Pancreas (tissue), 10 donors: Measurements from ENCODE around the gene PRR22. TPM values are rescaled to one million over a fixed set of nuclear protein-coding genes. Genes with fewer than 3 reads are reported as not detected.
"Not testable (repeated sequence)": the region's sequence is repeated elsewhere in the genome, so short reads cannot be mapped to it uniquely, and the experiment has no call there.

Source experiments
- ATAC-seq, 4 donors: fragments of 200-7000 bp; cut with Tn5 transposase; one replicate each; pipeline versions ENCODE4 v1.8.0 to v1.9.1; 2020; ENCODE audit warnings: mild to moderate bottlenecking in 4 of 4, moderate library complexity in 4 of 4
- DNase-seq, 6 donors: peaks; one replicate each; pipeline ENCODE4 v3.0.0-alpha.2; 2020
- FAIRE-seq: peaks from 2 replicates; lab custom pipeline; 2012; peaks lifted over from hg19 to GRCh38; lab: Jason Lieb, UNC
- H3K27ac ChIP-seq, 4 donors: fragments of 200-600 bp; sonication (generic); 1 replicate in 3 of 4; 2 replicates in 1 of 4; pipeline versions ENCODE4 v1.5.0 to v1.8.0; 2020
- H3K27me3 ChIP-seq, 4 donors: fragments of 200-600 bp; one replicate each; pipeline ENCODE4 v1.8.0; 2021
- H3K36me3 ChIP-seq, 3 donors: fragments of 200-600 bp; sonication (generic) in 1 of 3; one replicate each; pipeline versions ENCODE4 v1.5.0 to v1.8.0; 2020 to 2021
- H3K4me1 ChIP-seq, 3 donors: fragments of 200-600 bp; one replicate each; pipeline ENCODE4 v1.8.0; 2021
- H3K4me3 ChIP-seq, 4 donors: fragments of 200-600 bp; sonication (generic) in 2 of 4; one replicate each; pipeline versions ENCODE4 v1.5.0 to v1.8.0; 2020 to 2021
- H3K9me3 ChIP-seq, 4 donors: fragments of 200-600 bp; one replicate each; pipeline ENCODE4 v1.8.0; 2021
- WGBS, 2 donors: extraction: QIAGEN DNeasy Blood & Tissue Kit; methylation state at CpG; one replicate each; pipeline ENCODE4 v1.1.7; 2013; 5-methylcytosine and 5-hydroxymethylcytosine counted together
- intact Hi-C, 3 donors: fragments of 100-400 bp; cut with DNase I; formaldehyde crosslinking; loops; one replicate each; pipeline versions ENCODE4 v1.11.1 to v1.14.2; 2022
- polyA plus RNA-seq, 2 donors: library from polyadenylated mRNA; stranded (reverse); fragments of 200-250 nt; gene quantifications; one replicate each; pipeline ENCODE4 v1.2.3, GENCODE V29; 2013
- total RNA-seq, 6 donors: library from RNA; stranded (reverse); fragmentation: NEBNext Ultra II Directional in 4 of 6; extraction: Animal tissue kit (Norgen Biotek cat#: 25700) in 4 of 6; gene quantifications; one replicate each; pipeline versions ENCODE4 v1.2.1 to v1.2.4, GENCODE V29; 2021 to 2023
- TF ChIP-seq, protein P1 (sequence below), 4 donors: fragments of 200-600 bp; sonication (generic) in 3 of 4; IDR thresholded peaks; one replicate each; pipeline versions ENCODE4 v1.5.0 to v1.8.0; 2021; ENCODE audit warnings: antibody characterized with exemption in 4 of 4
- donor health status: healthy with polysubstance abuse.
- donor health status: DM: no; HTN: no; CAD: no; lungs with moderate emphysema.
- donor health status: DM: no; HTN: no; CAD: no.
- donor health status: control.
- donor health status: control.
- donor health status: Bipolar disorder and iron deficiency.
- donor health status: DM: yes; HTN: yes; CAD: no.
- donor health status: DM: no; HTN: no; CAD: no.
- donor health status: DM: no; HTN: no; CAD: no.
- donor health status: DM: yes; HTN: yes; CAD: no.

PRR22 gene
- total and polyA plus RNA-seq, 8 donors: 0.61 to 25.9 (median 2.1) TPM

GRCh38 chr19:5765220-5765619 lies 19.3 kb downstream of the PRR22 start:
- WGBS, 2 donors: 87 to 88% methylated on average over 3 of the region's 3 CpGs
- Histone ChIP-seq H3K4me1 (no peaks in the 10 kb centered on the region), H3K9me3 (no peaks in the 10 kb centered on the region), H3K36me3 (no peaks in the 10 kb centered on the region), H3K4me3 (no peak overlapping the region), H3K27me3 (no peaks in the 10 kb centered on the region), H3K27ac (no peak overlapping the region)
- DNase-seq (no peak), ATAC-seq (no peak), FAIRE-seq (no peak)
- TF ChIP-seq, protein P1, sequence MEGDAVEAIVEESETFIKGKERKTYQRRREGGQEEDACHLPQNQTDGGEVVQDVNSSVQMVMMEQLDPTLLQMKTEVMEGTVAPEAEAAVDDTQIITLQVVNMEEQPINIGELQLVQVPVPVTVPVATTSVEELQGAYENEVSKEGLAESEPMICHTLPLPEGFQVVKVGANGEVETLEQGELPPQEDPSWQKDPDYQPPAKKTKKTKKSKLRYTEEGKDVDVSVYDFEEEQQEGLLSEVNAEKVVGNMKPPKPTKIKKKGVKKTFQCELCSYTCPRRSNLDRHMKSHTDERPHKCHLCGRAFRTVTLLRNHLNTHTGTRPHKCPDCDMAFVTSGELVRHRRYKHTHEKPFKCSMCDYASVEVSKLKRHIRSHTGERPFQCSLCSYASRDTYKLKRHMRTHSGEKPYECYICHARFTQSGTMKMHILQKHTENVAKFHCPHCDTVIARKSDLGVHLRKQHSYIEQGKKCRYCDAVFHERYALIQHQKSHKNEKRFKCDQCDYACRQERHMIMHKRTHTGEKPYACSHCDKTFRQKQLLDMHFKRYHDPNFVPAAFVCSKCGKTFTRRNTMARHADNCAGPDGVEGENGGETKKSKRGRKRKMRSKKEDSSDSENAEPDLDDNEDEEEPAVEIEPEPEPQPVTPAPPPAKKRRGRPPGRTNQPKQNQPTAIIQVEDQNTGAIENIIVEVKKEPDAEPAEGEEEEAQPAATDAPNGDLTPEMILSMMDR (IDR thresholded peaks at IDR 0.05): no peak
- intact Hi-C loops: no loop called here

- intact Hi-C loops: no loop called here
- WGBS, 2 donors: 62 to 84% methylated on average over 5 of the region's 5 CpGs
- H3K4me1 ChIP-seq: no peaks in the 10 kb centered on the region
- H3K27me3 ChIP-seq: no peaks in the 10 kb centered on the region
- ATAC-seq (no peak), FAIRE-seq (no peak), DNase-seq (no peak)
- no peaks in the 10 kb centered on the region for H3K9me3 ChIP-seq
- TF ChIP-seq, protein P1 (IDR thresholded peaks at IDR 0.05): no peak
- H3K36me3 ChIP-seq: no peaks in the 10 kb centered on the region
- H3K27ac ChIP-seq: no peak overlapping the region
- no peak overlapping the region for H3K4me3 ChIP-seq
Observed at GRCh38 chr19:5762608-5763217, 21.8 kb downstream of the PRR22 start.

- intact Hi-C loops: no loop called here
- no peak for ATAC-seq
- Histone ChIP-seq H3K36me3 (no peaks in the 10 kb centered on the region), H3K4me3 (no peak overlapping the region), H3K27ac (no peak overlapping the region), H3K9me3 (no peaks in the 10 kb centered on the region), H3K27me3 (no peaks in the 10 kb centered on the region), H3K4me1 (no peaks in the 10 kb centered on the region)
- no peak for FAIRE-seq
- no peak for DNase-seq
- WGBS, 2 donors: 56 to 71% methylated on average over 6 of the region's 6 CpGs
- TF ChIP-seq, protein P1 (IDR thresholded peaks at IDR 0.05): no peak
Observed at GRCh38 chr19:5753743-5754142, 30.8 kb downstream of the PRR22 start.

GRCh38 chr19:5751709-5752108 lies 32.8 kb downstream of the PRR22 start:
- DNase-seq: no peak
- no peak for FAIRE-seq
- 57 to 68% methylated on average over 7 of the region's 7 CpGs for WGBS, 2 donors
- H3K4me3 ChIP-seq: no peak overlapping the region
- TF ChIP-seq, protein P1 (IDR thresholded peaks at IDR 0.05): no peak
- no peak overlapping the region for H3K27ac ChIP-seq
- H3K36me3 ChIP-seq: no peaks in the 10 kb centered on the region
- no peak for ATAC-seq
- no peaks in the 10 kb centered on the region for H3K27me3 ChIP-seq
- intact Hi-C loops: no loop called here
- H3K9me3 ChIP-seq: no peaks in the 10 kb centered on the region
- no peaks in the 10 kb centered on the region for H3K4me1 ChIP-seq

DNA sequence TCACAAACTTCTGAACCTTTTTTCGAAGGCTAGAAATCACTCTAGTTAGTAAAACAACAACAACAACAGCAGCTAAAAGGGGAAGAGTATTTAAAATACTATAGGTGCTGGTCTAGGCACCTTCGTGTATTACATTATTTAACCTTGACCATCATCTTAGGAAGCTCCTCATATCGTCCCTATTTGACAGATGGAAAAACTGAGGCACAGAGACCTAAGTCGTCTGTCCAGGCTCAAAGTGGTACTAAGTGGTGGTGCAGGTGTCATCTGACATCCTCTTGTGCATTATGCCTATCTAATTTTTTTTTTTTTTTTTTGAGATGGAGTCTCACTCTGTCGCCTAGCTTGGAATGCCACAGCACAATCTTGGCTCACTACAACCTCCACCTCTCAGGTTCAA lies 35.0 kb downstream of the PRR22 start:
- H3K27me3 ChIP-seq: no peaks in the 10 kb centered on the region
- intact Hi-C loops: no loop called here
- H3K27ac ChIP-seq: no peak overlapping the region
- H3K9me3 ChIP-seq: no peaks in the 10 kb centered on the region
- FAIRE-seq (no peak), DNase-seq (no peak), ATAC-seq (no peak)
- TF ChIP-seq, protein P1 (IDR thresholded peaks at IDR 0.05): no peak
- no peaks in the 10 kb centered on the region for H3K4me1 ChIP-seq
- 65 to 78% methylated on average over 5 of the region's 5 CpGs for WGBS, 2 donors
- H3K36me3 ChIP-seq: no peaks in the 10 kb centered on the region
- H3K4me3 ChIP-seq: no peak overlapping the region

GRCh38 chr19:5748920-5749319 lies 35.6 kb downstream of the PRR22 start:
- H3K36me3 ChIP-seq, H3K27ac ChIP-seq, DNase-seq, H3K4me3 ChIP-seq, H3K27me3 ChIP-seq, H3K4me1 ChIP-seq, FAIRE-seq, H3K9me3 ChIP-seq, ATAC-seq, intact Hi-C loops: not testable (repeated sequence)
- 18 to 24% methylated on average over 6 of the region's 6 CpGs for WGBS, 2 donors

DNA sequence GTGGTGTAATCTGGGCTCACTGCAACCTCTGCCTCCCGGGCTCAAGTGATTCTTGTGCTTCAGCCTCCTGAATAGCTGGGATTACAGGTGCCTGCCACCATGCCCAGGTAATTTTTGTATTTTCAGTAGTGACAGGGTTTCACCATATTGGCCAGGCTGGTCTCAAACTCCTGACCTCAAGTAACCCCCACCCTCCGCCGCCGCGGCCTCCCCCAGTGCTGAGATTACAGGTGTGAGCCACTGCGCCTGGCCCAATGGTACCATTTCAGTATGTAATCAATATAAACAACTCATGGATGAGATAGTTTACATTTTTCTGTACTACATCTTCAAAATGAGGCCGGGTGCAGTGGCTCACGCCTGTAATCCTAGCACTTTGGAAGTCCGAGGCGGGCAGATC lies 39.5 kb downstream of the PRR22 start:
- ATAC-seq, H3K4me1 ChIP-seq, H3K27ac ChIP-seq, FAIRE-seq, H3K27me3 ChIP-seq, H3K36me3 ChIP-seq, H3K9me3 ChIP-seq, intact Hi-C loops, DNase-seq, H3K4me3 ChIP-seq: not testable (repeated sequence)
- WGBS, 2 donors: 58 to 84% methylated on average over 10 of the region's 10 CpGs
